Measurements from ENCODE around the gene EGR2. TPM values are rescaled to one million over a fixed set of nuclear protein-coding genes. Genes with fewer than 3 reads are reported as not detected.

EGR2 gene
- total and polyA plus RNA-seq, 4 donors = 2.2 to 12.0 (median 3.3) TPM

Other genes starting within 250 kb of the EGR2 start
- gene ADO, start 11.6 kb downstream of the EGR2 start, total RNA-seq = 10 to 100 TPM; 32.3 to 47.5 TPM
- 10 to 100 TPM; 40.6 to 53.5 TPM for gene ADO, start 11.6 kb downstream of the EGR2 start, polyA plus RNA-seq (ENCODE audit: insufficient read length in 2 of 2)